Lower leg skin (tissue), 3 donors: ENCODE results near the gene B3GNT5.

Experiments used
- CTCF ChIP-seq, 3 donors: fragments of 450-650 bp; IDR thresholded peaks; one replicate each; pipeline ENCODE4 v1.5.1; 2016; ENCODE audit warnings: antibody characterized with exemption in 3 of 3, mild to moderate bottlenecking in 3 of 3, moderate library complexity in 2 of 3
- POLR2A ChIP-seq, 2 donors: fragments of 450-650 bp; IDR thresholded peaks; one replicate each; pipeline ENCODE4 v1.6.1; 2016 to 2017; ENCODE audit warnings: antibody characterized with exemption in 2 of 2, mild to moderate bottlenecking in 1 of 2, moderate library complexity in 1 of 2

- TF ChIP-seq CTCF (IDR thresholded peaks at IDR 0.05) (no peak), POLR2A (IDR thresholded peaks at IDR 0.05) (no peak)
These were observed 48.0 kb downstream of the B3GNT5 start for GRCh38 chr3:183300996-183301562.
